ENCODE results near the gene UBE4B.

- no peak for TF ChIP-seq SP1 (IDR thresholded peaks at IDR 0.05)
- no peak for TF ChIP-seq NFRKB (IDR thresholded peaks at IDR 0.05)
- TF ChIP-seq BHLHE40 (IDR thresholded peaks at IDR 0.05; ENCODE audit: borderline replicate concordance): no peak
Measured at GRCh38 chr1:10113501-10113900, 80.7 kb downstream of the UBE4B start.

All from HEK293T (cell line).